NCI-H2171 treated with DMSO at 0.1 percent for 48 hours (cell line): ENCODE results near the gene LARP1.

ENCODE experiments used
- DNase-seq: peaks from one replicate; lab custom pipeline; 2025; lab: John Stamatoyannopoulos, UW

LARP1 gene

DNA sequence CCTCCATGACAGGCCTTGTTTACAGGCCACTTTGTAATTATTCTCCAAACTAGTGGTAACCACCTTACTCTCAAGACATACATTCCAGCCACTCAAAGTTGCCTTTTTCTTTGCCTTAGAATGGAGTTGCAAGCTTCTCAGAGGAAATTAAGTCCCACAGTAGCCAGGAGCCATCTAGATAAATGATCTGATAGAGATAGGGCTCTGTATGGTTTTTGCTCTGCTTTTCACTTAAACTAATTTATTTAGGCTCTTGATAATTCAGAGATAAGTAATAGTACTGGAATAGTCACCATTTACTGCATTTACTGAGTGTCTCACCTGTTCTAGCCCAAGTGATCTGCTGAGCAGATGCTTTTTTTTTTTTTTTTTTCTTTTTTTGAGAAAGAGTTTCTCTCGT is 7.5 kb downstream of the LARP1 start:
- no peak for DNase-seq

DNA sequence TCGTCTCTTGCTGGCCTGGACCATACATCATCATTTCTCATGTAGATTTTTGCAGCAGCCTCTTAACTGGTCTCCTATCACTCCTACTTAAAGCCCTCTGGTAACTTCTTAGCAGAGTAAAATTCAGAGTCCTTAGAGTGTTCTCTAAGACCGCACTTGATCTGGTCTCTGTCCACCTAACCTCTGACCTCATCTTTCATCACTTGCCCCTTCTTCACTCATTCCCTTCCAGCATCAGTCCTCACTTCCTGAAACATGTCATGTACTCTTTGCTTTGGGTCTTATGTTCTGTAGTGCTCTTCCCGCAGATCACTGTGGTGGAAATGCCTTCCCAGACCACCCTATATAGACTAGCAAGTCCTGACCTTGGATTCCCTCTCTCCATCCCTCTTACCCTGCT is 9.8 kb downstream of the LARP1 start:
- no peak for DNase-seq

DNA sequence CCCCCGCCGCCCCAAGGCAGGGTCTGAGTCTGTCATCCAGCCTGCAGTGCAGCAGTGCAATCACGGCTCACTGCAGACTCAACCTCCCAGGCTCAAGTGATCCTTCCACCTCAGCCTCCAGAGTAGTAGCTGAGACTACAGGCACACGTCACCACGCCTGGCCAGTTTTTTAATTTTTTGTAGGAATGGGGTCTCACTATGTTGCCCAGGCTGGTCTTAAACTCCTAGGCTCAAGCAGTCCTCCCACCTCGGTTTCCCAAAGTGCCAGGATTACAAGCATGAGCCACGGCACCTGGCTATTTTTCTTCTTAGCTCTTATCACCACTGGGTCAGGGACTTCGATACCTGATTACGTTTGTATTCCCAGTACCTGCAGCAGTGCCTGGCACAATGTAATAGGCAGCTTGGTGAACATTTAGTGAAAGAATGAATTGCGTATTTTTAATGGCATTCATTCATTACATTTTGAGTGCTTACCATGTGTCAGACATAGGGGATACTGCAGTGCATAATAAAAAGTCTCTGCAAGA is 10.3 kb downstream of the LARP1 start:
- DNase-seq = no peak

DNA sequence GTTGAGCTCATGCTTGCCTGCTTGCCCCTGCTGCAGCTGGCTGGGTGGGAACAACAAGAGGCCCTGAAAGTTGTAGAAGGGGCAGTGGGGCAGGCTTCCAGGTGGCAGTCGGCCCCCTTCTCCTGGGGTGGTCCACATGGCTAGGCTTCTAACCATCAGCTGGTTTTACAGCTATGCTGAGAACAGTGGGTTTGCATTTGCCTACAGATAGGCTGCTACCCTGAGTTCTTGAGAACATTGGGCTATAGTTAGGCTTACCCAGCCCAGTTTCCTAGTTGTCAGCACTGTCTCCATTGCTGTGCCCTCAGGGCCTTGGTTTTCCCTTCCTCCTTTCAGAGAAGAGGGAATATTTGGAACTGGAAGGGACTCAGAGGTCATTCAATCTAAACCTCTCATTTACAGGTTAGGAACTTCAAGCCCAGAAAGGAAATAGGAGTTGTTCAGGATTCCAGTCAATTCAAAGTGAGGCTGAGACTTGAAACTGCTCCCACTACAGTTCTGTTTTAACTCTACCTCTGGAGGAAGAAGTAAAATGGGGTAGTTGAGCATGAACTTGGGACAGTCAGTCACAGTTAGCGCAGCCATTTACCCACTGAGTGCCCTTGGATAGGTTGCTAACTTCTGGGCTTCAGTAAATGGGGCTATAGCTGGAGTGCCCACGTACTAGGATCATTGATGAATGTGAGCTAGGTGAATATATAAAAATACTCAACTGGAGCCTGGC is 11.5 kb downstream of the LARP1 start:
- DNase-seq = no peak

DNA sequence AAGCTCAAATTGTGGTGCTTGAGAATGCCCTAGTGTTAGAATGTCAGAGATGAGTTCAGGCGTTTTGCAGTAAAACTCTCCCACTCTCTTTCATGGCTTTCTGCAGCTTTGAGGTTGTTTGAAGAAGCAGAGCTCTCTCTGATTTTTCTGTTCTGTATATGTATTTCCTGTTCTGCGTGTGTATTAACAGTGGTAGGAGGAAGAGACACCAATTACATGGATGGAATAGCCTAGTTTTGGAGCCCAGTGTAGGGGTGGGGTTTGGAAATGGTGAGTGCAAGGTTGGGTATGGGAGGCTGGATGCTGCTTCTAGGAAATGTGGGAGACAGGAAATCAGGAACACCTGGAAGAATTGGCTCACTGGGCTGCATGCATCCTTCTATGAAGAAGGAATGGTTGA is 12.4 kb downstream of the LARP1 start:
- no peak for DNase-seq

DNA sequence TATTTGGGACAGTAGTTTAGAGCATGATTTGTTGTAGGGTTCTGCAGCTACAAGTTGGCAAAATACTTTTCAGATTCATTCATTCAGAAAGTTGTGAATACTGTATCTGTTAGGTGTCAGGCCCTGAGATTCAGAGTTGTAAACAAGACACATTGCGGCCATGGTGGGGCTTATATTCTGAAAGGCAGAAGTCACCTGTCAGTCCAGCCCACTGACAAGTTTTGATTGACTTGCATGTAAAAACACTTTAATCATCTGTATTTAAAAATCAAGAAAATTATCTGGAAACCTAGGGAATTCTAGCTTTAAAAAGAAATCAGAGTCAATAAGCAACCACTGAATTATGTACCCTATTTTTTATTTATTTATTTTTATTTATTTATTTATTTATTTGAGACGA is 13.0 kb downstream of the LARP1 start:
- no peak for DNase-seq

DNA sequence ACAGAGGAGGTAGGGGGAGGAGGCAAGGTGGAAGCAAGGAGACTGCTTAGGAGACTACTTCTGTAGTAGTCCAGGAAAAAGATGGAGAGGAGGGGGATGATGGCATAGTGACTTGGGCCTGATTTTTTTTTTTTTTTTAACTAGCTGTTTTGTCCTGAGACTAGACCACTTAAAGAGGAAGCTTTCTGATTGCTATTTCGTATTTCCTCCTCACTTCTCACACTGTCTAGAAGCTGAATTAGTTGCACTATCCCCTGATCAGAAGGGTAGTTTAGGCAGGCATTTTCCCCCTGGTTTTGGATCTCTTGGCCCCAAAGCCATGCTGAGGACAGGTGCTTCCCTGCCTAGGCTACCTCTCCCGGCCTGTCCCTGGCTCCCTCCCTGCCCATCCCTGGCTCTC is 14.9 kb downstream of the LARP1 start:
- no peak for DNase-seq

DNA sequence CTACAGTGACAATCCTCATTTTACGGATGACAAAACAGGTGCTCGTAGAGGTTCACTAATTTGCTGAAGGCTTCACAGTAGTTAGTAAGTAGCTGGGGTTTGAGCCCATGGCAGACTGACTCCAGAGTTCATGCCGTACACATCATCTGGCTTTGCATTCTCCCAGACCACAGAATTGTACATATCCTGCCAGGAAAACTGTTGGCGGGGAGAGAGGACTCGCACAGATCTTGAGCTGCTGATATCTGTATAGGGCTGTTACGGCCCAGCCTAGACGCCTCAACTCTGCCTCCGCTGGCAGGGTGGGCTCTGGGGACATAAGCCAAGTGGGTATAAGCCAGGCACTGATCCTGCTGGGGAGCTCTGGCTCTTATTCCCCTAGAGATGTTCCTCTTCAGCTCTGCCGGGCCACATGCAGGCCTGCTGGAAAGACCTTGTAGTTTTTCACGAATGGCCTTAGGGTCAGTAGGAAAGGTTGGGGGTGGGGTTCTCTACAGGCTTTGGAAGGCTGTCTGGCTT is 16.3 kb downstream of the LARP1 start:
- no peak for DNase-seq

DNA sequence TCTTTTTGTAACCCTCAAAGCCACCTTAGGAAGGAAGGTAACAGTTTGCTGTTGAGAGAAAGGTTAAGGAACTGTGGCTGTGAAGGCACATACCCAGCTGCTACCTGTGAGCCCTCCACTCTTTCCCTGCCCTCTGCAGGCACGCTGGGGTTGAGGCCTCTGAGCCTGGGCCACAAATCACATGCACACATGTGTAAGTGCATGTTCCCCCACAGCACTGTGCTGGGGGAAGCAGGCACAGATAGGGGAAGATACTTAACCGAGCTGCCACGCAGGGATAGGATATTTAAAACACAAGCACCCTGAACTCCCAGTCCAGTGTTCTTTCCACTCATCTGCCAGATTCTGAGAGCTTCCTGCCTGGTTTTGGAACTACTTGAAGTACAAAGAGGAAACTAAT is 18.1 kb downstream of the LARP1 start:
- no peak for DNase-seq

DNA sequence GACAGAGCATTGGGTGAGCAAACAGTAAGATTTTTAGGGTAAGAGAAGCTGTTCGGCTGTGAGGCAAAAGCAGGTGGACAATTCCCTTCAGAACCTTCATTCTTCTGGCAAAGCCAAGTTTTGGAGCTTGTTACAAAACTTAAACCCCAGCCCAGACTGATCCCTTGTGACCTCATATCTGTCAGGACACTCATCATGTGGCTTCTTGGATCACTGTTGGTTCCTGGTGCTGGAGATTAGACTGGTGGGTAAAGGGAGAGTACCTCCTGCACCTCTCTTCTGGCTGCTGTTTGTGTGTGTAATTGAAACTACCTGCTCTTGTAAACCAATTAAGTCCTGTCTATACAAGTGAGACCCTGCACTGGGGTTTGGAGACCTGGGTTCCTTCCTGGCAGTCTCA is 21.0 kb downstream of the LARP1 start:
- no peak for DNase-seq

DNA sequence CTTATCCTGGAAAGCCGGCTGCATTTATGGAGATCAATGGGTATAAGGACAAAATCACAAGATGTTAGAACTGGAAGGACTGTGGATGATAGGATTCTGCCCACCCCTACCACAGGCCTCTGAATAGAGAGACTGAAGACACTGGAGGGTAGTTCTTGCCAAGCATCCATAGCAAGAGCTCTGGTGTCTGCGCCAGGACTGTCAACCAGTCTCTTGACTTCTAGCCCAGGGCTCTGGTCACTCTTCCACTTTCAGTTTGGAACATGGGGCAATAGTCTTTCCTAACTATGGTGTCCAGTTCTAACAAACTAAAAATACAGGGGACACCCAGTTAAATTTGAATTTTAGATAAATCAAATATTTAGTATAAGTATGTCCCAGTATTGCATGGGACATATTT is 23.4 kb downstream of the LARP1 start:
- no peak for DNase-seq

DNA sequence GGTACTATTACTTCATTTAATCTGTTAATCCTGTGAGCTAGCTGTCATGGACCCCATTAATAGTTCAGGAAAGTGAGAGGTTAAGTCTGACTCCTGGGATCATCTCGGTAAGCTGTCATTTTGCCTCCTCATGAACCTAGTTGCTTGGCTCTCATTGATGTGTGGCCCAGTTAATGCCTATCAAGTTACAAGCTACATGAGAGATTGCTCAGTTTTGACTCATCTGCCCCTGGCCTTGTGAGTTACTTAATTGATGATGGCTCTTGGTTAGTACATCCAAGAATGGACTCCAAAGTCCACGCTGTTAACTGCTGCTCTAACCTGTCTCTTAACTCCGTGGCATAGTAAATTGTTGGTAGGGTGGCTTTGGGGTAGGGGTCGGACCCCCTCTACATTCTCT is 23.9 kb downstream of the LARP1 start:
- no peak for DNase-seq

DNA sequence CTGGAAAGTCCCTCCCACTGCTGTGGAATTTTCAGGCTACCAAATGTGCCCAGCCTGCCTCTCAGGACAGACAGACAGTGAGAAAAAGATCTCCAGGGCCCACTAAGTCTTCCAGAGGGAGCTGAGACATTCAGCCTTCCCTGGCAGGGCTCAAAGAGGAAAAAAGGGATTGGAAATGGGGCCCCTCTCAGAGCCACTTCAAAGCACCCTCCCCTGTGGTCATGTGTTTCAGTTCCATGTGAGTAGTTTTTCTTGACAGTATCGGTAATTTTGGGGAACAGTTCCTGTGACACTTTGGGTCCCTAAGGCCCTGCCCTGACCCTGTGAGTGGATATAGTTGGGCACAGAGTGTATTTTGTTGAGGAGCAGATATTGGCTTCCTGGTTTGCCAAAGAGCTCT is 25.0 kb downstream of the LARP1 start:
- DNase-seq = no peak

DNA sequence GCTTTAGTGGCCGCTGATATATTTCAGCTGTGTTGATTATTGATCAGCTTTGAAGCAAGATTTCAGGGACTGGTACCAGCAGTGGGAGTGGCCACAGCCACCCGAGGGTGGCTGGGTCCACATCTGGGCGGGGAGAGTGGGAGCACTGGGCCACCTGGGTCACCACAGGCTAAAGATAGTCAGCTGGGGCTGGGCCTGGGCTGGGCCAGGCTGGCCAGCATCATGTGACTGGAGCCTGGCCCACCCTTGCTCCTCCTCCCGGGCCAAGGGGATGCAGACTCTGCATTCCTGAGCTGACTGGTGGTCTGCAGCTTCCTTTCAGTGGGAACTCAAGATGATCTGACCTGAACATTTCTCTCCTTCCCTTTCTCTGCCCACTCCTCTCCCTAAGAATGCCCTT is 27.1 kb downstream of the LARP1 start:
- DNase-seq = no peak

DNA sequence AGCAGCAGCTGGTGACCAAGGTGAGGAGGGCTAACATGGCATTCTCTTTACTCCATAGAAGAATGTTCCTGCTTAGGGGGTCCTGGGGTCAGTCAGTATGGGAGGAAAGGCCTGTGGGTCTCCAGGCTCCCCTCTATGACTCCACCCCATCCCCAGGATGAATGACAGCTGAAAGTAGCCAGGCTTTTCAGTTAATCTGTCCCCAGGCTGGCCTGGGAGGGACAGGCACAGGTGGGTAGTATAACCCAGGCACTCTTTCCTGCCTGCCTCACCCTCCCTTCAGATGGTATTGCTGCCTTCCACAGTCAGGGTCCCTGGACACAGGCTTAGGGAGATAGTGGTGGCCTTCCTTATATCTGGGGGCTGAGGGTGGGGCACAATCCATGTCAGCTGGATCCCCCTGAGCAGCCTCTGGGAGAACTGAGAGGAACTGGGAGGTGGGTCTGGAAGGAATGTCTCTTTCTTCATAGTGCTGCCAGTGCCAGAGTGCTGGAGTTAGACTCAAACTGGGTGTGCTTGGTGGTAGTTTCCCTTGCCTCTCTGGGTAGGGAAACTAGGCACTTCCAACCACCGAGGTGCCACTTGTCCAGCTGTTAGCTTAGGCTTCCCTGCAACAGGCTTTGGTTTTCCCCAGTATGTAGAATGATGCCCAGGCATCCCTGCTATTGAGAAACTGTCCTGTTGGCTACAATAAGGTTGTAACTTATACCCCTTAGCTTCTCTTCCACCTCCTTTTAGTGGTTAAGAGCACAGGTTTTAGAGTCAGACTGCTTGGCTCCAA is 27.8 kb downstream of the LARP1 start:
- DNase-seq = no peak

DNA sequence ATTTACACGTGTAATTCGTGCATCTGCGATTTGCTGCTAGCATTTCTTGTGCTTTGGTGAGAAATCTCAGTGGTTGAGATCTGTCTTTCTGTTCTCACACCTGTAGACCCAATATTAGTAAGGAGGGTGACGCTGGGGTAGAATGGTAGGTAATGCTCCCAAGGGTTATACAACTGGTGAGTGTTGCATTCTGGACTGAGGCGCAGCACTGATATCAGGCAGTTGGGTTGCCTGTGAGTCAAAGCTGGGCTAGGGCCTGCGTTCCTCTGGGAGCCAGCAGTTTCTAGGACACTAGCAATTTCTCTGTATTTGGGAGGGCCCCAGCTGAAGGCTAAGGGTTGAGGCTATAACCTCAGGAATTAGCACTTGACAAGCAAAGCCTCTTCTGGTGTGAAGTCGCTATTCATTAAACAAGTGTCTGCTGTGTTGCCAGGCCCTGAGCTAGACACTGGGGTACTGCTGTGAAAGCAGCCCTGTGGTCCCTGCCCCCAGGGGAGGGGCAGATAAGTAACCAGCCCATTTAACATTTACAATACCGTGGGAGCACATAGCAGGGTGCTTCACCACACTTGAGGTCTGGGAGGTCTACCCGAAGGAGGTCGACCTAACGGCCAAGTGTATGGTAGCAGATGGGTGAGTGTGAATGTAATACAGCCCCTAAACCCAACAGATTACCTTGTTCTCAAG is 28.7 kb downstream of the LARP1 start:
- DNase-seq = no peak

DNA sequence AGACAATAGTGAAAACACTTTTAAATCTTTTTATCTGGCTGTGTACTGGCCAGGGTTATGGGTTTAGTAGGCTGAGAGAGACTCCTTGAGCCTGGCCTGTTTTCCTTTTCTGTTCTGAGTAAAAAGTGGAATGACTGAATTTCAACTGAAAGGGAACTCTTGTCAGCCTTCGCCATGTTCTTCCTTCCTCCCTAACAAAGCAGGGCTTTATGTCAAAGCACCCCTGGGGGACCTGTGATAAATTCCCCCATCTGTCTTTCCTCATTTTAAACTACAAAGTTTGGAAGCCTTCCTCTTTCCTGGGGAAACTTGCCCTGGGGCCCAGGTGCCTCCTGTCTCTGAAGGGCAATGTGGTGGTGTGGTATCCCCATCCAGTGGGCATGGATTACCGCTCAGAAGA is 29.7 kb downstream of the LARP1 start:
- no peak for DNase-seq

DNA sequence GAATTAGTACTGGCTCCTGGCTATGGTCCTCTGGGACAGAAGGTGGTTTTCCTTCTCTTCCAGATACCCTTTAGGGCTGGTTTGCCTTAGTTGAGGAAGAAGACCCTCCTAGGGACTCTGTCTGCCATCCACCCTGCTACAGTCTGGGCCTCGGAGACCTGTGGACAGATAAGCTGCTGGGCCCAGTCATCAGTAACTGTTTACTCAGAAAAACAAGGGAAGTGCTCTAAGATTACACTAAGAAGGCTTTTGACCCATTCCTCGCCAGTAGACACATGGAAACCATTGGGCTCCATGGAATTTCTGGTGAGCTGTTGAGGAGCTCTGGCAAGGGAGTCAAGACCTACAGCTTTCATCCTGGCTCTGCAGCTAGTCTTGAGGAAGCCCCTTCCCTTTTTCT is 31.2 kb downstream of the LARP1 start:
- DNase-seq = no peak

DNA sequence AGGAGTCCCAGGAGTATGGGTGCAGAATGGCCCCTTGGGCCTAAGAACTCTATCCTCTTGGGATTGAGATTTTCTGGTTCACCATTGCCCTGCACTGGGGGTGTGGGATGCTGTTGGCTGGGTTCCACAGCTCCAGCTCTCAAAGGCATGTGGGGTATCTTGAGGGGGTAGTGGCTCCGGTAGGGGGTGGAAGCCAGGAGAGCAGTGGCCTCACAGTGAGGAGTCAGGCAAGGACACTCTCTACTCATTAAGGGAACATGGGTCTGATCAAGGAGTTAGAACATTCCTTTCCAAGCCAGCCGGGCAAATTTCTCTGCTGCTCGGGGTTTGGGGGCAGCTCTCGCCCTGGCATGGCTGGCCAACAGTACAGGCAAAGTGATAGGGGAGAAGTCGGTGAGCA is 33.0 kb downstream of the LARP1 start:
- DNase-seq = no peak

DNA sequence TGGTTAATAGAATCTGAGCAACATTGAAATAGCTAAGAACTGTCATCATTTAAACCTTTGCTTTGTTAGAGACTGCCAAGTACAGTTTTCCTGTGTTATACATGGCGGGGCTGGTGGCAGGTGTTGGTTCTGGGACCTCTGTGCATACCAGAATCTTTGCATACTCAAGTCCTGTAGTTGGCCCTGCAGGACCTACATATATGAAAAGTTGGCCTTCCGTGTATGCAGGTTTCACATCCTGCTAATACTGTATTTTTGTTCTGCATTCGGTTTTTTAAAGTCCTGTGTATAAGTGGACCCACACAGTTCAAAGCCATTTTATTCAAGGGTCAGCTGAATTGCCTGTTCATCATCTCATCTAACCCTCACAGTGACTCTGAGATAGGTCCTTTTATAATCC is 36.4 kb downstream of the LARP1 start:
- DNase-seq = no peak

DNA sequence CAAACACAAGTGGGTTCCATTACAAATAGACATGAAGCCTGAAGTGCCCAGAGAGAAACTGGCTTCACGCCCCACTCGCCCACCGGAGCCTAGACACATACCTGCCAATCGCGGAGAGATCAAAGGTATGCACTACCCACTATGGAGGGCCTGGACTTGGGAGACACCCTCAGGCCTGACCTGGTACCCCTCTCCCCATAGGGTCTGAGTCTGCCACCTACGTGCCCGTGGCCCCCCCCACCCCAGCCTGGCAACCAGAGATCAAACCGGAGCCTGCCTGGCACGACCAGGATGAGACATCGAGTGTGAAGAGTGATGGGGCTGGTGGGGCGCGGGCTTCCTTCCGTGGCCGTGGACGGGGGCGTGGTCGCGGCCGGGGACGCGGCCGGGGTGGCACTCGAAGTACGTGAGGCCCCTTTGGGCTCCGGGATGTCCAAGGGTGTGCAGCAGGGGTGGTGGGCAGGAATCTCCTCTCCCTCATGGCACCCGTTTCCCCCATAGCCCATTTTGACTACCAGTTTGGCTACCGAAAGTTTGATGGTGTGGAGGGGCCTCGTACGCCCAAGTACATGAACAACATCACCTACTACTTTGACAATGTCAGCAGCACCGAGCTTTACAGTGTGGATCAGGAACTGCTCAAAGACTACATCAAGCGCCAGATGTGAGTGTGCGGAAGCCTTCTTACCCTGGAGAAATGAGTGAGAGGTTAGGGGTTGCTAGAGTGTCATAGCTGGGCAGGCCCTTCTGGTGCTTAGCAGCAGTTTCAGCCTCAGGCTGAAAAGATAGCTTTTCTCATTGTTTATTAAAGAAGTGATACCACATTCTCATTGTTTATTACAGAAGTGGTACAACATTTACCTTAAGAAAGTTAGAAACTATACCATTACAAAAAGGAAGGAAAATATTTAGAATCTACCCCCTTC is 38.7 kb downstream of the LARP1 start:
- no peak for DNase-seq
